GM10266 (cell line): Measurements from ENCODE around the gene RFPL3.
"Not testable (repeated sequence)": the region's sequence is repeated elsewhere in the genome, so short reads cannot be mapped to it uniquely, and the experiment has no call there.

ENCODE experiments used
- DNase-seq: peaks from one replicate; pipeline ENCODE4 v3.0.0; 2012; ENCODE audit errors: extremely low spot score
- CTCF ChIP-seq: IDR thresholded peaks from 2 replicates; pipeline ENCODE4 v1.5.1; 2012; ENCODE audit warnings: mild to moderate bottlenecking, low read depth; ENCODE audit not compliant: control insufficient read depth, insufficient read depth; ENCODE audit errors: missing control alignments

RFPL3 gene

GRCh38 chr22:32340411-32340810 is 17.3 kb upstream of the RFPL3 start:
- TF ChIP-seq CTCF = no peak

GRCh38 chr22:32341122-32341740 is 16.4 kb upstream of the RFPL3 start:
- no peak for TF ChIP-seq CTCF
- DNase-seq = no peak

More at GRCh38 chr22:32340411-32340810, 17.3 kb upstream of the RFPL3 start:
- no peak for DNase-seq

GRCh38 chr22:32342977-32343376 is 14.7 kb upstream of the RFPL3 start:
- no peak for TF ChIP-seq CTCF
- no peak for DNase-seq

- DNase-seq = no peak
- TF ChIP-seq CTCF = no peak
Observed at GRCh38 chr22:32343941-32344340, 13.7 kb upstream of the RFPL3 start.

GRCh38 chr22:32348031-32348611 is 9.5 kb upstream of the RFPL3 start:
- no peak for DNase-seq

GRCh38 chr22:32351875-32352274 is 5.8 kb upstream of the RFPL3 start:
- not testable (repeated sequence) for DNase-seq

More at GRCh38 chr22:32348031-32348611, 9.5 kb upstream of the RFPL3 start:
- no peak for TF ChIP-seq CTCF

GRCh38 chr22:32352681-32353080 is 5.0 kb upstream of the RFPL3 start:
- no peak for TF ChIP-seq CTCF
- DNase-seq = no peak
